GM12878 (cell line): ENCODE results near the gene DPP3.

ENCODE experiments used
- CEBPB ChIP-seq, 2 experiments: fragments of 150-350 bp in 1 of 2; IDR thresholded peaks; 2 replicates each; pipeline ENCODE4 v1.6.1; 2012 to 2014; ENCODE audit warnings: low read depth in 2 of 2, low read length in 2 of 2, borderline replicate concordance in 1 of 2, inconsistent platforms in 1 of 2
- CHD1 ChIP-seq: IDR thresholded peaks from 2 replicates; pipeline ENCODE4 v1.6.1; 2012; ENCODE audit warnings: low read depth, low read length, improper control_type of control experiment
- EZH2 ChIP-seq: IDR thresholded peaks from 2 replicates; pipeline ENCODE4 v1.6.1; 2012; ENCODE audit warnings: low read depth, mild to moderate bottlenecking, control low read depth, inconsistent platforms, low read length, borderline replicate concordance; ENCODE audit not compliant: control insufficient read depth
- TF ChIP-seq, protein P1 (sequence below), 3 experiments: IDR thresholded peaks in 2 of 3; conservative IDR thresholded peaks in 1 of 3; 2 replicates each; pipeline ENCODE4 v1.5.1; 2011; ENCODE audit warnings: low read depth in 3 of 3, low read length in 3 of 3, mild to moderate bottlenecking in 3 of 3, control low read depth in 2 of 3, moderate library complexity in 2 of 3, inconsistent platforms in 1 of 3, mixed read lengths in 1 of 3; ENCODE audit not compliant: control insufficient read depth in 2 of 3, insufficient read depth in 1 of 3; ENCODE audit errors: extremely low read depth in 1 of 3

DNA sequence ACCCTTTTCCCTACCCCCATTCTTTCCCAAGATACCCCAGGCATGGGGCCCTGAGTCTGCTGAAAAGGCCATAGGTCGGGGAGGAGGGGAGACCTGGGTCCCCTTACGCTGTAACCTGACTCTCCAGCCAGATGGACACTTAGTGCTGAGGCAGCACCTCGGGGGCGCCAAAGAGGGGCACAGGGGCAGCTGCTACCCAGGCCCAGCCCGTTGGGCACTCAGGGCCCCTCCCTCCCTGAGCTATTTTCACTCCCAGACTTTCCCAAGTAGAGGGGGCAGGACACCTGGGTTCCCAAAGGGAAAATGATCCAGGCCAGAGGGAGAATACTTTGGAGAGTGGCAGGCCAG is 67.4 kb downstream of the DPP3 start:
- TF ChIP-seq EZH2 (no peak), CEBPB (IDR thresholded peaks at IDR 0.05; ENCODE audit: borderline replicate concordance in 1 of 2, low read depth in 2 of 2, low read length in 2 of 2) (no peak), CHD1 (no peak)
- TF ChIP-seq, protein P1, sequence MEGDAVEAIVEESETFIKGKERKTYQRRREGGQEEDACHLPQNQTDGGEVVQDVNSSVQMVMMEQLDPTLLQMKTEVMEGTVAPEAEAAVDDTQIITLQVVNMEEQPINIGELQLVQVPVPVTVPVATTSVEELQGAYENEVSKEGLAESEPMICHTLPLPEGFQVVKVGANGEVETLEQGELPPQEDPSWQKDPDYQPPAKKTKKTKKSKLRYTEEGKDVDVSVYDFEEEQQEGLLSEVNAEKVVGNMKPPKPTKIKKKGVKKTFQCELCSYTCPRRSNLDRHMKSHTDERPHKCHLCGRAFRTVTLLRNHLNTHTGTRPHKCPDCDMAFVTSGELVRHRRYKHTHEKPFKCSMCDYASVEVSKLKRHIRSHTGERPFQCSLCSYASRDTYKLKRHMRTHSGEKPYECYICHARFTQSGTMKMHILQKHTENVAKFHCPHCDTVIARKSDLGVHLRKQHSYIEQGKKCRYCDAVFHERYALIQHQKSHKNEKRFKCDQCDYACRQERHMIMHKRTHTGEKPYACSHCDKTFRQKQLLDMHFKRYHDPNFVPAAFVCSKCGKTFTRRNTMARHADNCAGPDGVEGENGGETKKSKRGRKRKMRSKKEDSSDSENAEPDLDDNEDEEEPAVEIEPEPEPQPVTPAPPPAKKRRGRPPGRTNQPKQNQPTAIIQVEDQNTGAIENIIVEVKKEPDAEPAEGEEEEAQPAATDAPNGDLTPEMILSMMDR (IDR thresholded peaks at IDR 0.05 in 2 of 3, conservative IDR thresholded peaks at IDR 0.05 in 1 of 3; ENCODE audit: control insufficient read depth in 2 of 3, extremely low read depth in 1 of 3, insufficient read depth in 1 of 3, low read depth in 3 of 3, low read length in 3 of 3) = no peak
